HepG2 (cell line): Measurements from ENCODE around the gene SLC17A3. TPM values are rescaled to one million over a fixed set of nuclear protein-coding genes. Genes with fewer than 3 reads are reported as not detected.

ENCODE experiments used
- ATAC-seq: fragments of 200-7000 bp; cut with Tn5 transposase; 3 replicates; pipeline ENCODE4 v1.9.1; 2020; ENCODE audit warnings: mild to moderate bottlenecking, moderate library complexity
- BruUV-seq: library from RNA; stranded (reverse); fragments of 400-500 nt; replicated peaks from 2 replicates; lab custom pipeline; 2021; lab: Mats Ljungman, UMichigan
- CTCF ChIA-PET: fragments of 300-600 bp; formaldehyde crosslinking; extraction: SDS; loops from one replicate; lab custom pipeline; 2021; ENCODE audit warnings: low total read pairs, inconsistent platforms, low intra/inter-chr PET ratio; lab: Yijun Ruan, JAX
- POLR2A ChIA-PET: fragments of 350-600 bp; sonication (Branson Sonifier 250); formaldehyde crosslinking; loops from one replicate; lab custom pipeline; 2020; ENCODE audit warnings: antibody characterized with exemption, inconsistent platforms; lab: Yijun Ruan, JAX
- DNase-seq: peaks from one replicate; pipeline ENCODE4 v3.0.0-alpha.2; 2015; ENCODE audit warnings: low spot score
- FAIRE-seq: peaks from 3 replicates; lab custom pipeline; 2011; peaks lifted over from hg19 to GRCh38; lab: Jason Lieb, UNC
- H2AFZ ChIP-seq: one replicate; pipeline ENCODE4 v1.6.1; 2011; ENCODE audit warnings: low read length, inconsistent platforms
- H3K27ac ChIP-seq: fragments of 300-600 bp; 3 replicates; pipeline ENCODE4 v1.8.0; 2011; ENCODE audit warnings: mixed run types, mild to moderate bottlenecking, mixed read lengths, low read length, inconsistent platforms; ENCODE audit not compliant: insufficient read depth; ENCODE audit errors: extremely low read length
- H3K27me3 ChIP-seq, 2 experiments: fragments of 200-600 bp in 1 of 2; 2 replicates in 1 of 2; 3 replicates in 1 of 2; pipeline versions ENCODE4 v1.6.0 to v1.8.0; 2011; ENCODE audit warnings: low read length in 2 of 2, mild to moderate bottlenecking in 2 of 2, moderate library complexity in 2 of 2, inconsistent platforms in 1 of 2; ENCODE audit not compliant: insufficient read depth in 2 of 2, control insufficient read depth in 1 of 2
- H3K36me3 ChIP-seq, 2 experiments: fragments of 200-600 bp in 1 of 2; replicated peaks in 1 of 2; 2 replicates in 1 of 2; 3 replicates in 1 of 2; pipeline versions ENCODE4 v1.5.1 to v1.8.0; 2011; ENCODE audit warnings: low read length in 2 of 2, inconsistent platforms in 1 of 2; ENCODE audit not compliant: insufficient read depth in 2 of 2, control insufficient read depth in 1 of 2
- H3K4me1 ChIP-seq: 2 replicates; pipeline ENCODE4 v1.5.1; 2012; ENCODE audit warnings: low read length, inconsistent platforms; ENCODE audit not compliant: insufficient read depth
- H3K4me2 ChIP-seq: 2 replicates; pipeline ENCODE4 v1.6.0; 2011; ENCODE audit warnings: low read depth, low read length, inconsistent platforms
- H3K4me3 ChIP-seq, 3 experiments: fragments of 200-600 bp in 1 of 3; sonication (generic), shearing (Covaris generic) in 1 of 3; replicated peaks in 1 of 3; 2 replicates each; pipeline ENCODE4 v1.5.1; 2011 to 2016; ENCODE audit warnings: low read length in 3 of 3, inconsistent platforms in 2 of 3, low read depth in 2 of 3, mild to moderate bottlenecking in 2 of 3, control low read depth in 1 of 3, mixed read lengths in 1 of 3; ENCODE audit not compliant: insufficient read depth in 1 of 3
- H3K79me2 ChIP-seq: one replicate; pipeline ENCODE4 v1.6.1; 2011; ENCODE audit warnings: low read length, inconsistent platforms; ENCODE audit not compliant: insufficient read depth
- H3K9ac ChIP-seq: 2 replicates; pipeline ENCODE4 v1.6.0; 2011; ENCODE audit warnings: mild to moderate bottlenecking, low read depth, low read length, inconsistent platforms; ENCODE audit not compliant: insufficient read depth
- H3K9me3 ChIP-seq: 2 replicates; pipeline ENCODE4 v1.5.1; 2012; ENCODE audit warnings: mild to moderate bottlenecking, low read length
- H4K20me1 ChIP-seq: 2 replicates; pipeline ENCODE4 v1.6.0; 2011; ENCODE audit warnings: inconsistent platforms, mild to moderate bottlenecking, low read length, moderate library complexity; ENCODE audit not compliant: insufficient read depth
- ATM ChIP-seq: fragments of 450-650 bp; IDR thresholded peaks from 2 replicates; pipeline ENCODE4 v1.7.1; 2017; ENCODE audit warnings: mild to moderate bottlenecking, borderline replicate concordance
- HNRNPUL1 ChIP-seq: fragments of 200-400 bp; formaldehyde crosslinking; IDR thresholded peaks from 2 replicates; pipeline ENCODE4 v1.6.1; 2017; ENCODE audit warnings: low read depth, mild to moderate bottlenecking, low read length, moderate library complexity
- KLF15 ChIP-seq: sonication (generic); formaldehyde crosslinking; IDR thresholded peaks from 2 replicates; pipeline ENCODE4 v1.8.1; 2023; ENCODE audit warnings: borderline replicate concordance, mild to moderate bottlenecking, inconsistent platforms, missing genetic modification reagents, mixed read lengths
- NCOA1 ChIP-seq: sonication (generic); formaldehyde crosslinking; IDR thresholded peaks from 2 replicates; pipeline ENCODE4 v1.9.0; 2021; ENCODE audit warnings: missing genetic modification reagents
- ZFP90 ChIP-seq: sonication (generic); formaldehyde crosslinking; IDR thresholded peaks from 2 replicates; pipeline ENCODE4 v1.8.0; 2022; ENCODE audit warnings: missing genetic modification reagents, mild to moderate bottlenecking, inconsistent platforms, borderline replicate concordance
- ZNF12 ChIP-seq: sonication (generic); formaldehyde crosslinking; IDR thresholded peaks from 2 replicates; pipeline ENCODE4 v1.5.0; 2020; ENCODE audit warnings: missing genetic modification reagents
- ZNF446 ChIP-seq: sonication (generic); formaldehyde crosslinking; IDR thresholded peaks from 2 replicates; pipeline ENCODE4 v1.5.0; 2020; ENCODE audit warnings: mild to moderate bottlenecking, missing genetic modification reagents
- ZNF556 ChIP-seq: sonication (generic); formaldehyde crosslinking; IDR thresholded peaks from 2 replicates; pipeline ENCODE4 v1.4.0; 2020; ENCODE audit warnings: mild to moderate bottlenecking, missing genetic modification reagents, borderline replicate concordance
- ZNF775 ChIP-seq: sonication (generic); formaldehyde crosslinking; IDR thresholded peaks from 2 replicates; pipeline ENCODE4 v1.4.0; 2020; ENCODE audit warnings: missing genetic modification reagents, mild to moderate bottlenecking, moderate library complexity, borderline replicate concordance
- WGBS: methylation state at CpG from one replicate; pipeline ENCODE4 v1.1.6; 2017; ENCODE audit warnings: low lambda C conversion rate; 5-methylcytosine and 5-hydroxymethylcytosine counted together
- in situ Hi-C: cut with HindIII; loops from 2 replicates; pipeline ENCODE4 v1.10.0; 2017; ENCODE audit warnings: low pct_unique_long_range_greater_than_20kb; ENCODE audit not compliant: extremely low pct_ligation_motif_present
- intact Hi-C: fragments of 100-400 bp; cut with micrococcal nuclease; formaldehyde crosslinking; loops from one replicate; pipeline ENCODE4 v1.10.0; 2022; ENCODE audit not compliant: unreplicated experiment
- polyA plus RNA-seq, 8 experiments: library from polyadenylated mRNA; depleted of rRNA in 3 of 8; stranded (reverse) in 7 of 8; unstranded in 1 of 8; fragments of >200 nt; fragmentation: Illumina TruSeq in 4 of 8; extraction: Trizol in 4 of 8; gene quantifications; 2 replicates each; pipeline versions ENCODE4 v1.2.1 to v1.2.3, GENCODE V29; 2011 to 2016; ENCODE audit warnings: low read depth in 4 of 8, missing spikeins in 1 of 8, mixed read lengths in 1 of 8; ENCODE audit not compliant: insufficient read depth in 1 of 8
- total RNA-seq, 5 experiments: library from RNA; depleted of rRNA; stranded (reverse); fragments of >200 nt; fragmentation: Illumina TruSeq; extraction: Trizol; gene quantifications; 2 replicates each; pipeline ENCODE4 v1.2.3, GENCODE V29; 2016; ENCODE audit warnings: low read depth in 1 of 5
- TF ChIP-seq, protein P1 (sequence below): sonication (generic); formaldehyde crosslinking; IDR thresholded peaks from 2 replicates; pipeline ENCODE4 v1.5.0; 2020; ENCODE audit warnings: mild to moderate bottlenecking, low read depth, missing genetic modification reagents, borderline replicate concordance
- TF ChIP-seq, protein P2 (sequence below): sonication (generic); formaldehyde crosslinking; IDR thresholded peaks from 2 replicates; pipeline ENCODE4 v1.4.0; 2020; ENCODE audit warnings: missing genetic modification reagents, borderline replicate concordance

SLC17A3 gene
- total and polyA plus RNA-seq, 2 of the 13 experiments (the other 11 are each of a cell fraction or from before 2014, with no cell fraction given): 0.09 to 0.11 TPM

DNA sequence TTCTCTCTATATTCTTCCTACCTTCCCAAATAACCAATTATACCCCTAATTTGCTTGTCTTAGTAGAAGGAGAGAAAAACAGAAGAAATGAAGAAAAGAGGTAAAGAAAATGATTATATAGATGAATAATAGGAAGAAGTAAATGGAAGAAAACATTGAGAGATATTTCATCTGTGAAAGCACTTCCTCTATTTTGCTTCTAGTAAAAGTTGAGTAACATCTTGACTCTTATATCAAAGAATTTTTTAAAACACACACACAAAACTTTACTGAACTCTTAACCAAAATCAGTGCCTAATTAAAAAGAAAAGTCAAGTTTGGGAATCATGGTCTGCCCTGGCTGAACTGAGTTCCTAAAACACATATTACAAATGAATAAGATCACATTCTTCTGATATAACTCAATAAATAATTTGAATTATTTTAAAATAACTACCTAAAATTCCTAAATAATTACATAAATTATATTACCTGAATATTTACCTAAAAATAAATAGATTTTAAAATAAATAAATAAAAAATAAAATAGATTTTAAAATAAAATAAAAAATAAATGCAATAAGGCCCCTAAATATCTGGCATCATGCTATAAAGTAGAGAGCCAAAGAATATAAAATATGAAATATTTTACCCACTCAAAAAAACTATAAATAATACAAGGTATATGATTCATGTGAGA, 47.6 kb upstream of the SLC17A3 start (continued):
- TF ChIP-seq, protein P1, sequence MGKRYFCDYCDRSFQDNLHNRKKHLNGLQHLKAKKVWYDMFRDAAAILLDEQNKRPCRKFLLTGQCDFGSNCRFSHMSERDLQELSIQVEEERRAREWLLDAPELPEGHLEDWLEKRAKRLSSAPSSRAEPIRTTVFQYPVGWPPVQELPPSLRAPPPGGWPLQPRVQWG (CRISPR knock-in tag): no peak
- TF ChIP-seq, protein P2, sequence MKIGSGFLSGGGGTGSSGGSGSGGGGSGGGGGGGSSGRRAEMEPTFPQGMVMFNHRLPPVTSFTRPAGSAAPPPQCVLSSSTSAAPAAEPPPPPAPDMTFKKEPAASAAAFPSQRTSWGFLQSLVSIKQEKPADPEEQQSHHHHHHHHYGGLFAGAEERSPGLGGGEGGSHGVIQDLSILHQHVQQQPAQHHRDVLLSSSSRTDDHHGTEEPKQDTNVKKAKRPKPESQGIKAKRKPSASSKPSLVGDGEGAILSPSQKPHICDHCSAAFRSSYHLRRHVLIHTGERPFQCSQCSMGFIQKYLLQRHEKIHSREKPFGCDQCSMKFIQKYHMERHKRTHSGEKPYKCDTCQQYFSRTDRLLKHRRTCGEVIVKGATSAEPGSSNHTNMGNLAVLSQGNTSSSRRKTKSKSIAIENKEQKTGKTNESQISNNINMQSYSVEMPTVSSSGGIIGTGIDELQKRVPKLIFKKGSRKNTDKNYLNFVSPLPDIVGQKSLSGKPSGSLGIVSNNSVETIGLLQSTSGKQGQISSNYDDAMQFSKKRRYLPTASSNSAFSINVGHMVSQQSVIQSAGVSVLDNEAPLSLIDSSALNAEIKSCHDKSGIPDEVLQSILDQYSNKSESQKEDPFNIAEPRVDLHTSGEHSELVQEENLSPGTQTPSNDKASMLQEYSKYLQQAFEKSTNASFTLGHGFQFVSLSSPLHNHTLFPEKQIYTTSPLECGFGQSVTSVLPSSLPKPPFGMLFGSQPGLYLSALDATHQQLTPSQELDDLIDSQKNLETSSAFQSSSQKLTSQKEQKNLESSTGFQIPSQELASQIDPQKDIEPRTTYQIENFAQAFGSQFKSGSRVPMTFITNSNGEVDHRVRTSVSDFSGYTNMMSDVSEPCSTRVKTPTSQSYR: no peak
- TF ChIP-seq, all 625 proteins: peak for 0

DNA sequence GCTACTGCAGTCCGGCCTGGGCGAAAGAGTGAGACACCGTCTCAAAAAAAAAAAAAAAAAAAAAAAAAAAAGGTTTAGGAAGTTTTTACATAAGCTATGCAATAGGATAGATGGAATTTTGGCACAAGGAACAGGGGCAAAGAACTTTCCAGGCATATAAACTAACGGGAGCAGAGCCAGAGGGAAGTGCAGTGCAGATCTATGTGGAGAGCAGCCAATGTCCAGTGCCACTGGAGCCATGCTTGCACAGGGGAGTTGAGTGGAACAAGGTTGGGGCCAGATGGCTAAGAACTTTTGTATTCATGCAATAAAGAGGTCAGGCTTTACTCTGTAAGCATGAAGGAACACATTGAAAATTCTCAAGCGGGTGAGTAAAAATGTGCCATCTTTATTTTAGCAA, 45.6 kb upstream of the SLC17A3 start:
- Histone ChIP-seq H3K4me2 (no peak overlapping the region), H4K20me1 (no peaks in the 10 kb centered on the region), H3K27me3 (no peaks in the 10 kb centered on the region), H3K36me3 (peaks cover 4 to 25% of the 10 kb centered on the region in 2 experiments), H2AFZ (no peak overlapping the region), H3K9ac (no peak overlapping the region), H3K27ac (no peak overlapping the region), H3K4me3 (no peak overlapping the region), H3K4me1 (peaks cover 3% of the 10 kb centered on the region), H3K9me3 (no peaks in the 10 kb centered on the region), H3K79me2 (no peaks in the 10 kb centered on the region)
- WGBS: 97% methylated on average over 5 of the region's 5 CpGs
- POLR2A ChIA-PET: interaction anchor here (1.5 to 2.0 kb wide), 2 partner anchors 9 kb away, joined by 5 to 11 read pairs; no protein-coding TSS in a partner anchor
- FAIRE-seq: no peak
- no peak for ATAC-seq
- in situ Hi-C loops: no loop called here
- intact Hi-C loops: no loop called here
- no TSS peak for BruUV-seq
- CTCF ChIA-PET: no interaction called here
- no peak for DNase-seq
- TF ChIP-seq ZNF775 (CRISPR knock-in tag) (no peak), ZNF446 (no peak), ZNF556 (CRISPR knock-in tag) (no peak), NCOA1 (CRISPR knock-in tag) (no peak), ATM (no peak), HNRNPUL1 (no peak), KLF15 (no peak), ZNF12 (CRISPR knock-in tag) (no peak), ZFP90 (no peak)
